CD4-positive, alpha-beta T cell (primary cell): ENCODE measurements around the gene C1QTNF6. TPM values are rescaled to one million over a fixed set of nuclear protein-coding genes. Genes with fewer than 3 reads are reported as not detected.

Experiments used
- ATAC-seq: fragments of 200-7000 bp; cut with Tn5 transposase; one replicate; pipeline ENCODE4 v1.10.0; 2022; ENCODE audit warnings: mild to moderate bottlenecking; ENCODE audit not compliant: poor library complexity
- CTCF ChIA-PET: fragments of 350-600 bp; sonication (Branson Sonifier 250); formaldehyde crosslinking; loops from one replicate; lab custom pipeline; 2021; ENCODE audit warnings: antibody characterized with exemption, inconsistent platforms; lab: Charles Lee
- POLR2A ChIA-PET: fragments of 350-600 bp; sonication (Branson Sonifier 250); formaldehyde crosslinking; loops from one replicate; lab custom pipeline; 2021; ENCODE audit warnings: antibody characterized with exemption, inconsistent platforms; lab: Charles Lee
- DNase-seq, 14 experiments: peaks; one replicate each; pipeline ENCODE4 v3.0.0-alpha.2; 2013 to 2020; ENCODE audit warnings: mixed read lengths in 2 of 14
- H3K27ac ChIP-seq, 2 donors: one replicate each; pipeline versions ENCODE4 v1.5.1 to v1.7.0; 2013; ENCODE audit warnings: low read length in 2 of 2, low read depth in 1 of 2, mild to moderate bottlenecking in 1 of 2
- H3K27me3 ChIP-seq, 2 experiments: 1 replicate in 1 of 2; 2 replicates in 1 of 2; pipeline versions ENCODE4 v1.6.1 to v1.7.0; 2013; ENCODE audit warnings: low read length in 2 of 2, control low read depth in 1 of 2, mild to moderate bottlenecking in 1 of 2, moderate library complexity in 1 of 2; ENCODE audit not compliant: insufficient read depth in 2 of 2, control insufficient read depth in 1 of 2
- H3K36me3 ChIP-seq: one replicate; pipeline ENCODE4 v1.6.1; 2013; ENCODE audit warnings: low read length, control low read depth; ENCODE audit not compliant: insufficient read depth
- H3K4me1 ChIP-seq: one replicate; pipeline ENCODE4 v1.6.1; 2013; ENCODE audit warnings: low read length, control low read depth; ENCODE audit not compliant: insufficient read depth
- H3K4me3 ChIP-seq: one replicate; pipeline ENCODE4 v1.5.1; 2013; ENCODE audit warnings: mild to moderate bottlenecking, low read length, moderate library complexity
- H3K9me3 ChIP-seq, 2 experiments: 1 replicate in 1 of 2; 2 replicates in 1 of 2; pipeline versions ENCODE4 v1.6.1 to v1.7.0; 2013; ENCODE audit warnings: low read length in 2 of 2, mild to moderate bottlenecking in 2 of 2, control low read depth in 1 of 2, moderate library complexity in 1 of 2; ENCODE audit not compliant: control insufficient read depth in 1 of 2, insufficient read depth in 1 of 2
- H3K27ac Mint-ChIP-seq: one replicate; pipeline ENCODE4 v1.8.0; 2020; ENCODE audit warnings: mixed read lengths
- H3K27me3 Mint-ChIP-seq: one replicate; pipeline ENCODE4 v1.8.0; 2021; ENCODE audit warnings: mixed read lengths
- H3K36me3 Mint-ChIP-seq: one replicate; pipeline ENCODE4 v1.8.0; 2021; ENCODE audit warnings: low read depth, mixed read lengths
- H3K4me1 Mint-ChIP-seq: one replicate; pipeline ENCODE4 v1.8.0; 2021; ENCODE audit warnings: low read depth, mixed read lengths
- H3K4me3 Mint-ChIP-seq: one replicate; pipeline ENCODE4 v1.8.0; 2020; ENCODE audit warnings: mild to moderate bottlenecking, mixed read lengths
- H3K9me3 Mint-ChIP-seq: one replicate; pipeline ENCODE4 v1.8.0; 2020; ENCODE audit warnings: mixed read lengths
- intact Hi-C, 2 experiments: fragments of 100-400 bp; cut with DNase I in 1 of 2; cut with micrococcal nuclease in 1 of 2; formaldehyde crosslinking; loops; one replicate each; pipeline versions ENCODE4 v1.15.1 to v1.9.0; 2023 to 2025; cut with DNase I, micrococcal nuclease
- total RNA-seq, 174 experiments: library from RNA in 2 of 174; stranded (reverse) in 2 of 174; gene quantifications; one replicate each; pipeline ENCODE4 v1.2.3 and lab custom pipeline; 2021 to 2026
- TF ChIP-seq, protein P1 (sequence below): fragments of 200-600 bp; IDR thresholded peaks from one replicate; pipeline ENCODE4 v1.8.0; 2022; ENCODE audit warnings: antibody characterized with exemption, mild to moderate bottlenecking

C1QTNF6 gene
- total RNA-seq, 2 experiments from 2014 or later, result 11.9 to 12.1 TPM

DNA sequence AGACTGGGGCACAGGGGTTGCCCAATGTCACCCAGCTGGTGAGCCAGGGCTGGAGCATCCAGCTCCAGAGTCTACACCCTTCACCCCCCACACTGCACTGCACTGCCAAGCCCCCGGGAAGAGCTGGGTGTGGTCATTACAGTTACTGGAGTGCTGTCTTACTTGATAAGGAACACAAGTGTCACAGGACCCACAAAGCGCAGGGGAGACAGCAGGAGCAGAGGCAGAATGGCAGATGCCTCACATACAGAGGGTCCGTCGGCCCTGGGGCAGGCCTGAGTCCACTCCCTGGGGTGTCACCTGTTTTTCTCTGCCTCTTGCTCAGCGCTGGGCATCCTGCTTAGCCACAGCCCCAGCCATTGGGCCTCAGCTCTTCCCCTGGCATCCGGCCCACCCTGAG lies 46.1 kb downstream of the C1QTNF6 start:
- no peaks in the 10 kb centered on the region for H3K27me3 ChIP-seq
- no peak overlapping the region for H3K4me3 ChIP-seq
- POLR2A ChIA-PET, result no interaction called here
- Mint-ChIP-seq H3K4me3 (no peak overlapping the region), H3K36me3 (peaks cover 74% of the 10 kb centered on the region), H3K4me1 (peaks cover 24% of the 10 kb centered on the region), H3K27ac (no peak overlapping the region), H3K27me3 (no peaks in the 10 kb centered on the region), H3K9me3 (no peaks in the 10 kb centered on the region)
- TF ChIP-seq, protein P1, sequence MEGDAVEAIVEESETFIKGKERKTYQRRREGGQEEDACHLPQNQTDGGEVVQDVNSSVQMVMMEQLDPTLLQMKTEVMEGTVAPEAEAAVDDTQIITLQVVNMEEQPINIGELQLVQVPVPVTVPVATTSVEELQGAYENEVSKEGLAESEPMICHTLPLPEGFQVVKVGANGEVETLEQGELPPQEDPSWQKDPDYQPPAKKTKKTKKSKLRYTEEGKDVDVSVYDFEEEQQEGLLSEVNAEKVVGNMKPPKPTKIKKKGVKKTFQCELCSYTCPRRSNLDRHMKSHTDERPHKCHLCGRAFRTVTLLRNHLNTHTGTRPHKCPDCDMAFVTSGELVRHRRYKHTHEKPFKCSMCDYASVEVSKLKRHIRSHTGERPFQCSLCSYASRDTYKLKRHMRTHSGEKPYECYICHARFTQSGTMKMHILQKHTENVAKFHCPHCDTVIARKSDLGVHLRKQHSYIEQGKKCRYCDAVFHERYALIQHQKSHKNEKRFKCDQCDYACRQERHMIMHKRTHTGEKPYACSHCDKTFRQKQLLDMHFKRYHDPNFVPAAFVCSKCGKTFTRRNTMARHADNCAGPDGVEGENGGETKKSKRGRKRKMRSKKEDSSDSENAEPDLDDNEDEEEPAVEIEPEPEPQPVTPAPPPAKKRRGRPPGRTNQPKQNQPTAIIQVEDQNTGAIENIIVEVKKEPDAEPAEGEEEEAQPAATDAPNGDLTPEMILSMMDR, result no peak
- DNase-seq, result no peak
- CTCF ChIA-PET, result no interaction called here
- H3K4me1 ChIP-seq, result peaks cover 57% of the 10 kb centered on the region
- H3K9me3 ChIP-seq, result no peaks in the 10 kb centered on the region
- no peak for ATAC-seq
- peaks cover 82% of the 10 kb centered on the region for H3K36me3 ChIP-seq
- peak overlapping the region in 1 of 2 donors; percentile 43 for H3K27ac ChIP-seq
- intact Hi-C loops, result no loop called here

DNA sequence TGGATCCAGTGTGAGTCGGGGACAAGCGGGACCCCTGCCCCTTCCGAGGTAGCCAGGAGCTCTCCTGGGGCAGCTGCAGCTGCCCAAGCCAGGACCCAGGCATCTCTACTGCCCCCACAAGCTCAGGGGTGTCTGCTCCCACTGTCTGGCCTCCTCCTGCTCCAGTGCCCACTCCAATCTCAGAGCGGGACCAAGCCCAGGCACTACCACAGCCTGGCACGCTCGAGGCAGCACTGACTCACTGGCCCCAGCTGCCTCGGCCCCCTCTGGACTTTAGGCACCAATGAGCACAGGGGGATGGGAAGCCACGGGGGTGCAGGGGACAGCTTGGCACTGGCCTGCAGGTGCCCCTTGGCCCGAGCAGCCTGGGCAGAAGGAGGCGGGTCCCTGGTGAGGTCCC lies 46.6 kb downstream of the C1QTNF6 start:
- POLR2A ChIA-PET, result interaction anchor here (1.7 kb wide), 1 partner anchor 58 kb away, joined by 5 read pairs; no protein-coding TSS in a partner anchor
- H3K27ac ChIP-seq, result no peak overlapping the region

DNA sequence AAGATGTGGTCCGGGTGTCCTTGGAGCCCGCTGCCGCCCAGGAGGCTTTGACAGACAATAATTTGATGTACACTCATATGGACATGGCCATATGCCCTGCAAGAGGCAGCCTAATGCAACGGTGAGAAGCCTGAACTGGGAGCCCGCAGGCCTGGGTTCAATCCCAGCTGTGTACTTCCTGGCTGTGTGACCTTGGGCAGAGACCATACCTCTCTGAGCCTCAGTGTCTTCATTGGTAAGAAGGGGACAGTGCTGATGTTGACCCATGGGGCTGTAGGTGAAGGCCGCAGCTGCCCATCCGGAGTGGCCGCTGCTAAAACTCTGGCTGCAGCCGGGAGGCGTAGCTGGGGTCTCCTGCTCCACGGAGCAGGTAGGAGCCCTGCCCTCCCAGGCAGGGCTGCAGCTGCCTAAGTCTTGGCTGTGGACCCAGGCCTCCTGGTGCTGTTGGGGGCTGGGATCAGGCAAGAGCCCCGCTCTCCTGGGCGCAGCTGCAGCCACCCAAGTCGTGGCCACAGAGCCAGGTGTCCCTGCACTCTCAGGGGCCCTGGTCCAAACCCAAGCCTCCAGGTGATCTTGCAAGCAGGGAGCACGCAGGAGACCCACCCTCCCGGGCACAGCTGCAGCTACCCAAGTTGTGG lies 47.2 kb downstream of the C1QTNF6 start:
- Mint-ChIP-seq H3K36me3 (peaks cover 70% of the 10 kb centered on the region), H3K9me3 (no peaks in the 10 kb centered on the region), H3K27ac (no peak overlapping the region), H3K27me3 (no peaks in the 10 kb centered on the region), H3K4me1 (peaks cover 12% of the 10 kb centered on the region), H3K4me3 (no peak overlapping the region)
- TF ChIP-seq, protein P1, result no peak
- H3K36me3 ChIP-seq, result peaks cover 90% of the 10 kb centered on the region
- H3K27ac ChIP-seq, result no peak overlapping the region
- ATAC-seq (no peak), DNase-seq (no peak)
- H3K9me3 ChIP-seq, result no peaks in the 10 kb centered on the region
- H3K4me3 ChIP-seq, result no peak overlapping the region
- CTCF ChIA-PET, result interaction anchor here (1.4 kb wide), 1 partner anchor 8 kb away, joined by 3 read pairs; no protein-coding TSS in a partner anchor
- H3K4me1 ChIP-seq, result peaks cover 45% of the 10 kb centered on the region
- intact Hi-C loops, result no loop called here
- POLR2A ChIA-PET, result interaction anchor here (1.7 kb wide), 1 partner anchor 59 kb away, joined by 5 read pairs; no protein-coding TSS in a partner anchor
- no peaks in the 10 kb centered on the region for H3K27me3 ChIP-seq

More for the DNA sequence above, 46.6 kb downstream of the C1QTNF6 start:
- peaks cover 19% of the 10 kb centered on the region for H3K4me1 Mint-ChIP-seq
- no peaks in the 10 kb centered on the region for H3K27me3 Mint-ChIP-seq
- CTCF ChIA-PET, result no interaction called here
- DNase-seq (no peak), ATAC-seq (no peak)
- intact Hi-C loops, result no loop called here
- TF ChIP-seq, protein P1, result no peak
- peaks cover 87% of the 10 kb centered on the region for H3K36me3 ChIP-seq
- no peak overlapping the region for H3K4me3 Mint-ChIP-seq
- no peaks in the 10 kb centered on the region for H3K27me3 ChIP-seq
- peaks cover 52% of the 10 kb centered on the region for H3K4me1 ChIP-seq
- peaks cover 76% of the 10 kb centered on the region for H3K36me3 Mint-ChIP-seq
- H3K9me3 ChIP-seq, result no peaks in the 10 kb centered on the region
- no peak overlapping the region for H3K4me3 ChIP-seq
- no peak overlapping the region for H3K27ac Mint-ChIP-seq
- no peaks in the 10 kb centered on the region for H3K9me3 Mint-ChIP-seq
